Astrocyte of the spinal cord (primary cell): ENCODE data around the gene ZPBP2.

Experiments
- DNase-seq: peaks from one replicate; pipeline ENCODE4 v3.0.0; 2011; ENCODE audit warnings: low read depth, low spot score
- H3K4me3 ChIP-seq: 2 replicates; pipeline ENCODE4 v1.5.1; 2011; ENCODE audit warnings: low read depth, mild to moderate bottlenecking, low read length, moderate library complexity
- CTCF ChIP-seq: IDR thresholded peaks from 2 replicates; pipeline ENCODE4 v1.5.1; 2012; ENCODE audit warnings: low read depth, mild to moderate bottlenecking, low read length, inconsistent platforms
- in situ Hi-C: cut with HindIII; loops from 2 replicates; pipeline ENCODE4 v1.10.0; 2017; ENCODE audit warnings: low sequenced_read_pairs

Gene ZPBP2

DNA sequence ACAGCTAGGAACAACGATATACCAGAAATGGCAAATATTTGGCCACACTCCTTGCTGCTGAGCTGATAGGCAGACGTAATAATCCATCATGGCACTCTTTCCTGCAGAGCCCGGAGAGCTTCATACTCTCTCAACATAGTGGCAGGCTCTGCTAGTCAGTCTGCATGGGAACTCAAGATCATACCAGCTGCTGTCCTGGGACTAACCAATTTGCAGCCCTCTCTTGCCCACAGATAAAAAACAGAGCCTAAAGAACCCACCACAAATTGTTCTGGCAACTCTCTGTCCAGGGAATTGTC is 36.9 kb downstream of the ZPBP2 start:
- in situ Hi-C loops = no loop called here
- no peak for TF ChIP-seq CTCF
- DNase-seq = no peak
- H3K4me3 ChIP-seq = no peak overlapping the region

DNA sequence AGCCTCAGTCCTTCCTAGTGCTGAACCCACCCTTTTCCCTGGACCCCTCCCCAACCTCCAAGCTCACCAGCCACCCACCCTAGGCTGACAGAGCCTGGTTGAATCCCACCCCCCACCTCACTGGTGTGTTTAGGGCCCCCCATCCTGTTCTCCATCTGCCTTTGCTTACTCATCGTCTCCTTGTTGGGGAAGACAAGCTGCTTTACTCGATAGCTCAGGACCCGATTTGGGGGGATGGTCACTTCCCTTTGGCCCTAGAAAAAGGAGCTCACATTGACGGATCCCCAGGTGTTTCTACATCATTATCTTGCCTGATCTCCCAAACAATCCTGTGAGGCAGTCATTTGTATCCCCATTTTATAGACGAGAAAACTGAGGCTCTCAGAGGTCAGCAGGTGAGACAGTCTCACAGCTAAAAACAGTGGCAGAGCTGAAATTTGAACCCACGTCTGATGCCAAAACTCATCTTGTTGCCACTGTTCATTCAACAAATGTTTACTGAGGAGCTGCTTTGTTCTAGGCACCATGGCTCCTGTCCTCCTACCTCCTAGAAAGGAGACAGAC is 40.9 kb downstream of the ZPBP2 start:
- H3K4me3 ChIP-seq = no peak overlapping the region
- in situ Hi-C loops = no loop called here
- no peak for TF ChIP-seq CTCF
- no peak for DNase-seq

DNA sequence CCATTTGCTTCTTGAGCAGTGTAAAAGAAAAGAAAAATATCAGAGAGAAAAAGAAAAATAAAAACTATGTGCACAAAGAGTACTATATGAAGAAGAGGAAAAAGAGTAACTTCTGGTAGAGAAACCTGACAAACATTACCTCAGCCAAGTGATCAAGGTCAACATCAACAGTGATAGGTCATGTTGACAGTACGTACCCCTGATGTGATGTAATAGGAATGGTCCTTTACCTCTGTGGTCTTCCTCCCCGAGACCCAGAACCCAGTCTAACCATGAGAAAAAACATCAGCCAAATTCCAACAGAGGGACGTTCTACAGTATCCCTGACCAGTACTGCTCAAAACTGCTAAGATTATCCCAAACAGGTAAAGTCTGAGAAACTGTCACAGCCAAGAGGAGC is 46.0 kb downstream of the ZPBP2 start:
- in situ Hi-C loops = no loop called here
- H3K4me3 ChIP-seq = no peak overlapping the region
- no peak for DNase-seq
- no peak for TF ChIP-seq CTCF

GRCh38 chr17:39915559-39915958 is 47.6 kb downstream of the ZPBP2 start:
- no peak overlapping the region for H3K4me3 ChIP-seq
- in situ Hi-C loops = no loop called here
- DNase-seq = no peak
- TF ChIP-seq CTCF = no peak

DNA sequence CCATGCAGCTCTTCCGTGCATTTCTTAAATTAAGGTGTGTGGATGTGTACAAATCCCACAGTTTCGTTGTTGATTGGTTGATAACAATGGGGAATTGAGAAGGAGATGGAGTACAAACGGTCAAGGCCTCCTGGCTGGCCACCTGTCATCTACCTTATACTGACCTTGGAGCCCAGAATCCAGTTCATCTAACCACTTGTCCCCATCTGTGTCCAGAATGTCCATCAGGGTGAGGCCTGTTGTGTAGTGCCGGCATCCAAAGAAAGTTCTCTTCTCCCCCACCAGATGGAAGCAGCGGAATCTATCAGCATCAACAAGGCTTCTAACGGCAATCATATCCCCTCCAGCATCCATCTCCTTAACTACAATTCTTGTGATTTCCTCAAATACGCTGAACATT is 48.9 kb downstream of the ZPBP2 start:
- in situ Hi-C loops = no loop called here
- H3K4me3 ChIP-seq = no peak overlapping the region
- peak; percentile 30 for TF ChIP-seq CTCF
- DNase-seq = no peak

DNA sequence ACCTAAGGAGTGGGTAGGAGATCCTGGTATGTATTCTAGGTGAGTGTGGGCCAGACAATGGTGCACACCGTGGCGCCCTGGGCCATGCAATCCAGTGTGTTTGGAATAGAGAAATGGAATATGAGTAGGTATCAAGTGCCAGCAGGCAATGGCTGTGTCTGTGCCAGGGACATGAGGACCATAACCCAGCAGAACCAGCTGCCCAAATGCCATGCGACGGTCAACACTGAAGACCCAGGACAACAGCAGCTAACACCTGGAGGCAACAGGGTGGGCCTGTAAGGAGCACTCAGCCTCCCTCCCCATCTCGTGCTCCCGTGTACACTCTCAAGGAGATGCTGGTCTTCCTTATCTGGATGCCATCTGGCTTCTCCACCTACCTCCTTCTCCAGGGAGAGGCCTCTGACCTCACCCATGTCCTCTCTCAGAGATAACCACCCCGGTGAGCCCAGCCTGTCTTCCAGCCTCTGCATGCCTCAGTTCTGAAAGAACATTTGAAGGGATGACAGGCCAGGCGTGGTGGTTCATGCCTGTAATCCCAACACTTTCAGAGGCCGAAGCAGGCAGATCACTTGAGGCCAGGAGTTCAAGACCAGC is 51.2 kb downstream of the ZPBP2 start:
- TF ChIP-seq CTCF = no peak
- in situ Hi-C loops = no loop called here
- H3K4me3 ChIP-seq = no peak overlapping the region
- no peak for DNase-seq
